ENCODE data around the gene LIMK1.
"Not testable (repeated sequence)": the region's sequence is repeated elsewhere in the genome, so short reads cannot be mapped to it uniquely, and the experiment has no call there.

LIMK1 gene

DNA sequence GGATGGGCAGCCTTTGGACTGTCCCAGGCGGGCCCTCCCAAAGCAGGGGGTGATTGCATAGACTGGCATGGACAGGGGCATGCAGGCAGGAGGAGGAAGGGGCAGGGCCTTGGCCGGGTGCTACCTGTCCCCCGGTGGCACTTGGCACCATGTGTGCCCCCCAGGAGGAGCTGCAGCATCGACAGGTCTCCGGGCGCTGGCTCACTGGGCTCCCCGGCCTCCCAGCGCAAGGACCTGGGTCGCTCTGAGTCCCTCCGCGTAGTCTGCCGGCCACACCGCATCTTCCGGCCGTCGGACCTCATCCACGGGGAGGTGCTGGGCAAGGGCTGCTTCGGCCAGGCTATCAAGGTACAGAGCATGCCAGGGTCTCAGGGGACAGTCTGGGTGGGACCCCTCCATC is 23.2 kb downstream of the LIMK1 start:
- Histone ChIP-seq H3K27ac (no peak overlapping the region), H3K4me3 (ENCODE audit: low read depth in 1 of 2, low read length in 1 of 2) (no peak overlapping the region), H3K9me3 (no peaks in the 10 kb centered on the region), H3K27me3 (no peaks in the 10 kb centered on the region), H3K4me1 (ENCODE audit: control insufficient read depth in 1 of 2, insufficient read depth in 1 of 2, low read depth in 1 of 2, low read length in 1 of 2) (no peaks in the 10 kb centered on the region), H3K36me3 (peaks cover 8% of the 10 kb centered on the region)
- TF ChIP-seq, protein P1, sequence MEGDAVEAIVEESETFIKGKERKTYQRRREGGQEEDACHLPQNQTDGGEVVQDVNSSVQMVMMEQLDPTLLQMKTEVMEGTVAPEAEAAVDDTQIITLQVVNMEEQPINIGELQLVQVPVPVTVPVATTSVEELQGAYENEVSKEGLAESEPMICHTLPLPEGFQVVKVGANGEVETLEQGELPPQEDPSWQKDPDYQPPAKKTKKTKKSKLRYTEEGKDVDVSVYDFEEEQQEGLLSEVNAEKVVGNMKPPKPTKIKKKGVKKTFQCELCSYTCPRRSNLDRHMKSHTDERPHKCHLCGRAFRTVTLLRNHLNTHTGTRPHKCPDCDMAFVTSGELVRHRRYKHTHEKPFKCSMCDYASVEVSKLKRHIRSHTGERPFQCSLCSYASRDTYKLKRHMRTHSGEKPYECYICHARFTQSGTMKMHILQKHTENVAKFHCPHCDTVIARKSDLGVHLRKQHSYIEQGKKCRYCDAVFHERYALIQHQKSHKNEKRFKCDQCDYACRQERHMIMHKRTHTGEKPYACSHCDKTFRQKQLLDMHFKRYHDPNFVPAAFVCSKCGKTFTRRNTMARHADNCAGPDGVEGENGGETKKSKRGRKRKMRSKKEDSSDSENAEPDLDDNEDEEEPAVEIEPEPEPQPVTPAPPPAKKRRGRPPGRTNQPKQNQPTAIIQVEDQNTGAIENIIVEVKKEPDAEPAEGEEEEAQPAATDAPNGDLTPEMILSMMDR (IDR thresholded peaks at IDR 0.05): no peak

DNA sequence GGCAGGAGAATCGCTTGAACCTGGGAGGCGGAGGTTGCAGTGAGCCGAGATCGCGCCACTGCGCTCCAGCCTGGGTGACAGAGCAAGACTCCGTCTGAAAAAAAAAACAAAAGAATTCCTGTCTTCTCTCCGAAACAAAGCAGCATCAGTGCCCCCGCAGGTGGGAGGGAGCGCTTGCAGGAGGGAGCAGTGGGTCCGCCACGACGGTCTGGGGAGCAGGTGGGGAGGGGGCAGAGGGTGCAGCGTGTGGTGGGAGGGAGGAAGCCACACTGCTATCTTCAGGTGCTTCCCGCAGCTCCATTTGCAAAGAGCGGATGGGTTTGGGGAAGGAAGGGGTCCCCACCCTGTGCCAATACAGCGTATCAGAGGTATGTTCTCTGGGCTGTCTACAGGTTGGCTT is 31.7 kb downstream of the LIMK1 start:
- Histone ChIP-seq H3K4me1 (ENCODE audit: control insufficient read depth in 1 of 2, insufficient read depth in 1 of 2, low read depth in 1 of 2, low read length in 1 of 2) (no peaks in the 10 kb centered on the region), H3K4me3 (ENCODE audit: low read depth in 1 of 2, low read length in 1 of 2) (no peak overlapping the region), H3K27ac (no peak overlapping the region), H3K27me3 (no peaks in the 10 kb centered on the region), H3K9me3 (no peaks in the 10 kb centered on the region), H3K36me3 (peaks cover 8% of the 10 kb centered on the region)
- TF ChIP-seq, protein P1 (IDR thresholded peaks at IDR 0.05): no peak

GRCh38 chr7:74116356-74116755 is 32.8 kb downstream of the LIMK1 start:
- TF ChIP-seq, protein P1 (IDR thresholded peaks at IDR 0.05): no peak
- H3K4me3 ChIP-seq (ENCODE audit: low read depth in 1 of 2, low read length in 1 of 2): no peak overlapping the region
- H3K4me1 ChIP-seq (ENCODE audit: control insufficient read depth in 1 of 2, insufficient read depth in 1 of 2, low read depth in 1 of 2, low read length in 1 of 2): no peaks in the 10 kb centered on the region
- peaks cover 18% of the 10 kb centered on the region for H3K36me3 ChIP-seq
- no peak overlapping the region for H3K27ac ChIP-seq
- H3K27me3 ChIP-seq: no peaks in the 10 kb centered on the region
- H3K9me3 ChIP-seq: no peaks in the 10 kb centered on the region

GRCh38 chr7:74119831-74120230 is 36.2 kb downstream of the LIMK1 start:
- no peak overlapping the region for H3K4me3 ChIP-seq (ENCODE audit: low read depth in 1 of 2, low read length in 1 of 2)
- peaks cover 14% of the 10 kb centered on the region for H3K36me3 ChIP-seq
- no peaks in the 10 kb centered on the region for H3K9me3 ChIP-seq
- H3K4me1 ChIP-seq (ENCODE audit: control insufficient read depth in 1 of 2, insufficient read depth in 1 of 2, low read depth in 1 of 2, low read length in 1 of 2): no peaks in the 10 kb centered on the region
- no peak overlapping the region for H3K27ac ChIP-seq
- no peaks in the 10 kb centered on the region for H3K27me3 ChIP-seq
- TF ChIP-seq, protein P1 (IDR thresholded peaks at IDR 0.05): no peak

- Histone ChIP-seq H3K36me3 (peaks cover 14% of the 10 kb centered on the region), H3K27ac (no peak overlapping the region), H3K9me3 (no peaks in the 10 kb centered on the region), H3K4me1 (ENCODE audit: control insufficient read depth in 1 of 2, insufficient read depth in 1 of 2, low read depth in 1 of 2, low read length in 1 of 2) (no peaks in the 10 kb centered on the region), H3K27me3 (no peaks in the 10 kb centered on the region), H3K4me3 (ENCODE audit: low read depth in 1 of 2, low read length in 1 of 2) (no peak overlapping the region)
- TF ChIP-seq, protein P1 (IDR thresholded peaks at IDR 0.05): no peak
These were observed 38.0 kb downstream of the LIMK1 start for GRCh38 chr7:74121401-74122249.

- H3K9me3 ChIP-seq; H3K4me1 ChIP-seq (ENCODE audit: control insufficient read depth in 1 of 2, insufficient read depth in 1 of 2, low read depth in 1 of 2, low read length in 1 of 2); H3K27me3 ChIP-seq; H3K4me3 ChIP-seq (ENCODE audit: low read depth in 1 of 2, low read length in 1 of 2); H3K27ac ChIP-seq: not testable (repeated sequence)
- peaks cover 14% of the 10 kb centered on the region for H3K36me3 ChIP-seq
These were observed 40.3 kb downstream of the LIMK1 start for GRCh38 chr7:74123892-74124291.

Measured in neutrophil (primary cell).